Endothelial cell of umbilical vein (primary cell): ENCODE measurements around the gene BCL11A.

ENCODE experiments used
- CTCF ChIP-seq, 2 donors: IDR thresholded peaks; 1 replicate in 1 of 2; 2 replicates in 1 of 2; pipeline ENCODE4 v1.5.1; 2011; ENCODE audit warnings: low read length in 2 of 2, mild to moderate bottlenecking in 2 of 2, moderate library complexity in 2 of 2, control low read depth in 1 of 2, inconsistent platforms in 1 of 2, low read depth in 1 of 2; ENCODE audit not compliant: insufficient read depth in 1 of 2; ENCODE audit errors: extremely low read depth in 1 of 2
- EZH2 ChIP-seq: IDR thresholded peaks from 2 replicates; pipeline ENCODE4 v1.6.1; 2012; ENCODE audit warnings: borderline replicate concordance, low read depth, mild to moderate bottlenecking, moderate library complexity, low read length, inconsistent platforms; ENCODE audit not compliant: severe bottlenecking
- FOS ChIP-seq: IDR thresholded peaks from 2 replicates; pipeline ENCODE4 v1.6.1; 2011; ENCODE audit warnings: mild to moderate bottlenecking, low read length, moderate library complexity, borderline replicate concordance; ENCODE audit not compliant: insufficient read depth
- GATA2 ChIP-seq: IDR thresholded peaks from 2 replicates; pipeline ENCODE4 v1.7.0; 2011; ENCODE audit warnings: low read depth, mild to moderate bottlenecking, moderate library complexity, mixed read lengths, low read length; ENCODE audit not compliant: insufficient read length, insufficient read depth
- JUN ChIP-seq: IDR thresholded peaks from 2 replicates; pipeline ENCODE4 v1.6.1; 2011; ENCODE audit warnings: borderline replicate concordance, low read depth; ENCODE audit not compliant: insufficient read length, insufficient read depth
- MAX ChIP-seq: IDR thresholded peaks from 2 replicates; pipeline ENCODE4 v1.6.1; 2011; ENCODE audit not compliant: insufficient read depth, insufficient read length
- MYC ChIP-seq: IDR thresholded peaks from one replicate; pipeline ENCODE4 v1.6.1; 2011; ENCODE audit warnings: mild to moderate bottlenecking, low read depth, low read length
- POLR2A ChIP-seq: IDR thresholded peaks from 2 replicates; pipeline ENCODE4 v1.6.1; 2012; ENCODE audit warnings: low read depth, mild to moderate bottlenecking, control low read depth, low read length
- POLR2AphosphoS5 ChIP-seq: IDR thresholded peaks from 2 replicates; pipeline ENCODE4 v1.6.1; 2012; ENCODE audit warnings: low read depth, mild to moderate bottlenecking, control low read depth, low read length, moderate library complexity; ENCODE audit not compliant: insufficient read depth

DNA sequence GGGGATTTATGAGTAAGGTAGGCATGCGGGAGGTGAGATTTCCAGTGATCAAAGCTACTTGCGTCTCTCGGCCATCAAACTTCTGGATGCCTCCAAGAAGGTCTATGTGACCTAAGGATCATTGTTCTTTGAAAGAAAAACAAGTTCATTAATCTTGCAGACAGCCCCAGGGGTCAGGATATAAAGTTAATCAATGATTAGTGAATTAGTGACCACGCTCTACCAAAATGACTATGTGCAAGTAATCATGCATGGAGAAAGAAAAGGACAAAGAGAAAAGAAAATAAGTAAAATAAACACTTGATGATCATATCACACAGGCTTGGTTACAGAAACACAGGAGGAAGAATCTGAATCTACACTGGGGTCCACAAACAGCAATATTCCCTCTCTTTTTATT lies 42.5 kb upstream of the BCL11A start:
- TF ChIP-seq EZH2 = no peak
- no peak for TF ChIP-seq POLR2AphosphoS5
- TF ChIP-seq POLR2A = no peak
- TF ChIP-seq CTCF (IDR thresholded peaks at IDR 0.05; ENCODE audit: extremely low read depth in 1 of 2, insufficient read depth in 1 of 2, low read depth in 1 of 2, low read length in 2 of 2) = no peak
- no peak for TF ChIP-seq JUN
- no peak for TF ChIP-seq MAX
- TF ChIP-seq GATA2 = no peak
- TF ChIP-seq MYC = no peak
- TF ChIP-seq FOS = no peak
